ENCODE results near the gene ACKR4.
"Not testable (repeated sequence)": the region's sequence is repeated elsewhere in the genome, so short reads cannot be mapped to it uniquely, and the experiment has no call there.

The ACKR4 gene

DNA sequence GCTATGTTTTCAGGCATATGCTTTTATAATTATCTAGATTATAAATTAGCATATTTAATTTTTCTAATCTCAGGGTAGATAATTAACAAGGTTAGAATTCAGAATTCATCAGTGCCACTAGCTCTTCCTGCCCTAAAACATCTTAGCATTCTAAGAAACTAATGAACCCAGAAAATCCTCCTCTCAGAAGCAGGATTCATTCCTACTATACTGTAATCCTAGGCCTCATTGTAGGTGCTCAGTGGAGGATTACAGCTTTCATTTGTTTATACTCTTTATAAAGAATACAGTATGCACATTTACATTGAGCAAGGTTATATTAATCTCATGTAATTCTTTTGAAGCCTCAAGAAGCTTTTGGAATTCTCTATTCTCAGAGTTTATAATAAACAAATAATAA is 41.6 kb downstream of the ACKR4 start:
- no peaks in the 10 kb centered on the region for H3K9me3 ChIP-seq (ENCODE audit: control insufficient read depth, insufficient read depth, low read length)
- H3K4me1 ChIP-seq (ENCODE audit: insufficient read depth, low read length), result no peaks in the 10 kb centered on the region
- H3K36me3 ChIP-seq (ENCODE audit: insufficient read depth, low read length), result no peaks in the 10 kb centered on the region
- H3K9ac ChIP-seq (ENCODE audit: low read depth, low read length), result no peak overlapping the region

DNA sequence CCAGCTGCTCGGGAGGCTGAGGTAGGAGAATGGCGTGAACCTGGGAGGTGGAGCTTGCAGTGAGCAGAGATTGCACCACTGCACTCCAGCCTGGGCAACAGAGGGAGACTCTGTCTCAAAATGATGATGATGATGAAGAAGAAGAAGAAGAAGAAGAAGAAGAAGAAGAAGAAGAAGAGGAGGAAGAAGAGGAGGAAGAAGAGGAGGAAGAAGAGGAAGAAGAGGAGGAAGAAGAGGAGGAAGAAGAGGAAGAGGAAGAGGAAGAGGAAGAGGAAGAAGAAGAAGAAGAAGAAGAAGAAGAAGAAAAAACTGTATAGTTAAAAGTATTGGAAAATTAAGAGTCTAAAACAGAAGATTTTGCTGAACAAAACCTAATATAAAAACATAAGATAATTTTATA is 44.4 kb downstream of the ACKR4 start:
- not testable (repeated sequence) for H3K36me3 ChIP-seq (ENCODE audit: insufficient read depth, low read length)

DNA sequence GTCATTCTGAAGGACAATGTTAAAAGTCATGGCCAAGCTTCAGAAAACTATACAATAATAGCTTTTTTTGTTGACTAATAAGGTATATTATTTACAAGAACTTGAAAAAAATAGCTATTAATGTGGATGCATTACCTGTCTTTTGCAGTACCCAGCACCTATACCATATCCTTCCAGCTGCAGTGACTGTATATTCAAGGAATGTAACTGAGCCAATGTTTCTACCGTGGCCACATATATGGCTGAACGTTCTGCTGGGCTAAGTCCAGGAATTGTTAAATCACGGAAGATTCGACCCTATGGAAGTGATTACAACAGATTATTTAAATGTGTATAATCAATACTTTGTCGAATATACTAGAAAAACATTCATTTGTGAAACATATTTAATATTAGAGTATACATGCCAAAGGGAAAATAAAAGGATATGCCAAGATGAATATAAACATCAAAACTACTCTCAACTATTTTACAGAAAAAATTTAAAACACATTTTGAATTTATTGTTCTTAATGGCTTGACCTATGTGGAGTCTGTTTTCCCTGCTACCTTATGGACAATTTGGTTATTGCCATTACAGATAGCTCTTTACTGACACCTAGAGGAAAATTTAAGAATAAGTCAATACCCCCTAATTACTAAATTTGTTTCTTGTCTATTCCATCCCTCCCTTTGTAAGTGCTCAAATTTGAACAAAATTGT is 44.9 kb downstream of the ACKR4 start:
- Histone ChIP-seq H3K9ac (ENCODE audit: low read depth, low read length) (no peak overlapping the region), H3K4me1 (ENCODE audit: insufficient read depth, low read length) (no peaks in the 10 kb centered on the region), H3K9me3 (ENCODE audit: control insufficient read depth, insufficient read depth, low read length) (no peaks in the 10 kb centered on the region), H3K36me3 (ENCODE audit: insufficient read depth, low read length) (no peaks in the 10 kb centered on the region)

More for the DNA sequence above, 44.4 kb downstream of the ACKR4 start:
- H3K9me3 ChIP-seq (ENCODE audit: control insufficient read depth, insufficient read depth, low read length); H3K9ac ChIP-seq (ENCODE audit: low read depth, low read length); H3K4me1 ChIP-seq (ENCODE audit: insufficient read depth, low read length): not testable (repeated sequence)

DNA sequence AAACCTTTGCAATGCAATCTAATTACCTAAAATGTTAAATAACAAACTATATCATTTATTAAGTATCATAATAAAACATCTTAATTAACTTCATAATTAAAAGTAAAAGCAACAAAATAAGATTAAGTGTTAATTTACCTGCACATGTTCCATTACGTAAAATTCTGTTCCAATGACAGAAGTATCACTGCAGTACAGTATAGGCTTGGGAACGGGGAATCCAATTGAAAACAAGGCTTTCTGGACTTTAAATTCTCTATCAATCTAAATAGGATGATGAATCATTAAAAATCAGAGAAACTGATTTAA is 45.4 kb downstream of the ACKR4 start:
- H3K4me1 ChIP-seq (ENCODE audit: insufficient read depth, low read length), result no peaks in the 10 kb centered on the region
- no peak overlapping the region for H3K9ac ChIP-seq (ENCODE audit: low read depth, low read length)
- H3K9me3 ChIP-seq (ENCODE audit: control insufficient read depth, insufficient read depth, low read length), result no peaks in the 10 kb centered on the region
- no peaks in the 10 kb centered on the region for H3K36me3 ChIP-seq (ENCODE audit: insufficient read depth, low read length)

DNA sequence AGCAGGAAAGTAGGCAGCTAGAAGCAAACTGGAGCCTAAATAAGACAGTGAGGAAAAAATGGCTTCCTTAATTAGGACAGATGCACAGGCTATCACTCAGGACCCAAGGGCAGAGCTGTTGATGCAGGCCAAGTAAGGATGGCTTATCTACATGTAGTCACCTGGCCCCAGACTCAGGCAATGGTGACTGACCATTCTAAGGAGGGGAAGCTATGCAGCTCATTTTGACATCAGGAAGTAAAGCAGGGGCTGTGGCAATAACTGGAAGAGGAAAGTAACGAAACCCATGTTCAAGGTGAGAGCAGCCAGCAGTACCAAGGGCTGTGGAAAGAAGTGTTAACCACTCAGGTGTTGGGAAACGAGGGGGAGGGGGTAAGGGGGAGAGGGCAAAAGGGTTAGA is 46.3 kb downstream of the ACKR4 start:
- Histone ChIP-seq H3K4me1 (ENCODE audit: insufficient read depth, low read length) (no peaks in the 10 kb centered on the region), H3K9me3 (ENCODE audit: control insufficient read depth, insufficient read depth, low read length) (no peaks in the 10 kb centered on the region), H3K9ac (ENCODE audit: low read depth, low read length) (no peak overlapping the region), H3K36me3 (ENCODE audit: insufficient read depth, low read length) (no peaks in the 10 kb centered on the region)

DNA sequence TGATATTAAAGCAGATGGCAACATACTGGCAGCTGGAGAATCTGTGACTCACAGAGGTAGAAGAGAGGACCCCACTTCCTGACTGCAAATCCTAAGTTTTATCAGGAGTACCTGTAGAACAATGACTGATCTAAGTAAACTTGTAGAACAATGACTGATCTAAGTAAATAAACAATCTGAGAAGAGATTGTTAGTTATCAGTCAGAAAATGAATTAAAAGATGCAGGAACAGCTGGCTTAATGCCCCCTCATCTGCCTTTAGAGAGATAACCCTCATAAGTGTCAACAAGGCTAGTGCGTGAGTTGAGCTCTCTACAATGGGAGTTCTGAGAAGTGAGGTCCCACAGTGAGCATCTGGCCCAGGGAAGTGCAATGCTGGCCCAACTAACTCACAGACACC is 48.0 kb downstream of the ACKR4 start:
- no peak overlapping the region for H3K9ac ChIP-seq (ENCODE audit: low read depth, low read length)
- H3K36me3 ChIP-seq (ENCODE audit: insufficient read depth, low read length), result no peaks in the 10 kb centered on the region
- no peaks in the 10 kb centered on the region for H3K4me1 ChIP-seq (ENCODE audit: insufficient read depth, low read length)
- H3K9me3 ChIP-seq (ENCODE audit: control insufficient read depth, insufficient read depth, low read length), result no peaks in the 10 kb centered on the region

DNA sequence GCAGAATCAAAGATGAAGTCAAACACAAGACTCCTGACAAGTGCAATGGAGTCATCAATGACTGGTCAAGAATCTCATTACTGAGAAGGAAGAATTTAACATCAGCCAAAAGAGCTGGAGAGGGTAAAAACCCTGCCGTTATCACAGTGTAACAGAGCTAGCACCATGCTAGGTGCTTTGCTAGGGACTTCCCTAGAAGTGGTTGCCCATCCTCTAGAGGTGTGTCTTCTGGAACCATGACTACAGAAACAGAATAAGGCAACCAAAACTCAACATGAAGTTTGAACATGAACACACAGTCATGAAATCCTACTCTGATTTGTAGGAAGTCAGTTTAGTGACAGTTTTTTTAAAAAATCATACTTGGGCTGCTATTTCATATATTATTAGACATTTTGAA is 53.1 kb downstream of the ACKR4 start:
- Histone ChIP-seq H3K4me1 (ENCODE audit: insufficient read depth, low read length) (no peaks in the 10 kb centered on the region), H3K9me3 (ENCODE audit: control insufficient read depth, insufficient read depth, low read length) (no peaks in the 10 kb centered on the region), H3K9ac (ENCODE audit: low read depth, low read length) (no peak overlapping the region), H3K36me3 (ENCODE audit: insufficient read depth, low read length) (no peaks in the 10 kb centered on the region)
